GM12874 (cell line): ENCODE data around the gene LTBR.

Experiments
- TF ChIP-seq, protein P1 (sequence below): IDR thresholded peaks from 2 replicates; pipeline ENCODE4 v1.5.1; 2011; ENCODE audit warnings: low read depth, mild to moderate bottlenecking, control low read depth, low read length, moderate library complexity; ENCODE audit not compliant: insufficient read depth

Gene LTBR

DNA sequence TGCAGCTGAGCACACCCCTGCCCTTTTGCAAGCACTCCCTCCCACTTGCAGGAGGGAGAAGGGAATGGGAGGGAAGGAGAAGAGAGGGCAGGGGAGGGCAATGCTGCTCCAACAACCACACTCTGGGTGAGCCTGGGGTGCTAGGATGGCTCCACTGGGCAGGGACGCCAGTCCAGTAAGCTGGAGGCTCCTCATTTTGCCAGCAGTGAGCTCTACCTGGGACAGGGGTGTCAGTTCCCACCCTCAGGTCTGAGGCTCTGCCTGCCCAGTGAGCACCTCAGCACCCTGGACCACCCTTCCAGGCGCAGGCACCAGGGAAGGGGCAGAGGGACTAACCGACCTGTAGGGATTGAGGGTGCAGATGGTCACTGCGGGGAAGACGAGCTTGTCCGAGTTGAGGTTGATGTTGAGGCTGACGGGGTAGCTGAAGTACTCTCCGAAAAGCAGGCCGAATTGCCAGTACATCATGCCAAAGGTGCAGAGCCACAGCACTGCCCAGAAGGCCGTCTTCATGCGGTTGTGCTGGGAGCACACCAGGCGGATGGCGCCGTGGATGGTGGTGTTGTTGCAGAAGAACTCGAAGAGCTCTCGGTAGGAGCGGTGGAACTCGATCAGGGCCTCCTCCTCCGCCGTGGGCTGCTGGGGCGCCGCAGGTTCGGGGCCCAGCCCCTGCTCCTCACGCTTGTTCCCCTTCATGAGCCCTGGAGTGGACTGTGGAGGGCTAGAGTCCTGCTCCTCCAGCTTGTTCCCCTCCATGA lies 9.8 kb upstream of the LTBR start:
- TF ChIP-seq, protein P1, sequence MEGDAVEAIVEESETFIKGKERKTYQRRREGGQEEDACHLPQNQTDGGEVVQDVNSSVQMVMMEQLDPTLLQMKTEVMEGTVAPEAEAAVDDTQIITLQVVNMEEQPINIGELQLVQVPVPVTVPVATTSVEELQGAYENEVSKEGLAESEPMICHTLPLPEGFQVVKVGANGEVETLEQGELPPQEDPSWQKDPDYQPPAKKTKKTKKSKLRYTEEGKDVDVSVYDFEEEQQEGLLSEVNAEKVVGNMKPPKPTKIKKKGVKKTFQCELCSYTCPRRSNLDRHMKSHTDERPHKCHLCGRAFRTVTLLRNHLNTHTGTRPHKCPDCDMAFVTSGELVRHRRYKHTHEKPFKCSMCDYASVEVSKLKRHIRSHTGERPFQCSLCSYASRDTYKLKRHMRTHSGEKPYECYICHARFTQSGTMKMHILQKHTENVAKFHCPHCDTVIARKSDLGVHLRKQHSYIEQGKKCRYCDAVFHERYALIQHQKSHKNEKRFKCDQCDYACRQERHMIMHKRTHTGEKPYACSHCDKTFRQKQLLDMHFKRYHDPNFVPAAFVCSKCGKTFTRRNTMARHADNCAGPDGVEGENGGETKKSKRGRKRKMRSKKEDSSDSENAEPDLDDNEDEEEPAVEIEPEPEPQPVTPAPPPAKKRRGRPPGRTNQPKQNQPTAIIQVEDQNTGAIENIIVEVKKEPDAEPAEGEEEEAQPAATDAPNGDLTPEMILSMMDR, result no peak

DNA sequence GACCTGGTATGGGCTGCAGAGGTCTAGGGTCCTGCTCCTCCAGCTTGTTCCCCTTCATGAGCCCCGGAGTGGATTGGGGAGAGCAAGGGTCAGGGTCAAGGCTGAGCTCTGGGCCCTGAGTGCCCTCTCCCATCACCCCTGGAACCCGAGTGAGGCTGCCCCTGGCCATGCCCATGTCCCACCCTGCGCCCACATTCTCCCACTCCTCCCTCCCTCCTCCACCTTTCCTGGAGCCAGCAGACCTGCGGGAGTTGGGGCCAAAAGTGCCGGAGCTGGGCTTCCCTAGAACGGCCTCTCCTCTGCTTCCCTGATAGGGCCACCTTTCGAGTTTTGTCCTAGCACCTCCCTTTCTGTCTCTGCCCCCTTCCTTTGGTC lies 9.2 kb upstream of the LTBR start:
- TF ChIP-seq, protein P1, result no peak

DNA sequence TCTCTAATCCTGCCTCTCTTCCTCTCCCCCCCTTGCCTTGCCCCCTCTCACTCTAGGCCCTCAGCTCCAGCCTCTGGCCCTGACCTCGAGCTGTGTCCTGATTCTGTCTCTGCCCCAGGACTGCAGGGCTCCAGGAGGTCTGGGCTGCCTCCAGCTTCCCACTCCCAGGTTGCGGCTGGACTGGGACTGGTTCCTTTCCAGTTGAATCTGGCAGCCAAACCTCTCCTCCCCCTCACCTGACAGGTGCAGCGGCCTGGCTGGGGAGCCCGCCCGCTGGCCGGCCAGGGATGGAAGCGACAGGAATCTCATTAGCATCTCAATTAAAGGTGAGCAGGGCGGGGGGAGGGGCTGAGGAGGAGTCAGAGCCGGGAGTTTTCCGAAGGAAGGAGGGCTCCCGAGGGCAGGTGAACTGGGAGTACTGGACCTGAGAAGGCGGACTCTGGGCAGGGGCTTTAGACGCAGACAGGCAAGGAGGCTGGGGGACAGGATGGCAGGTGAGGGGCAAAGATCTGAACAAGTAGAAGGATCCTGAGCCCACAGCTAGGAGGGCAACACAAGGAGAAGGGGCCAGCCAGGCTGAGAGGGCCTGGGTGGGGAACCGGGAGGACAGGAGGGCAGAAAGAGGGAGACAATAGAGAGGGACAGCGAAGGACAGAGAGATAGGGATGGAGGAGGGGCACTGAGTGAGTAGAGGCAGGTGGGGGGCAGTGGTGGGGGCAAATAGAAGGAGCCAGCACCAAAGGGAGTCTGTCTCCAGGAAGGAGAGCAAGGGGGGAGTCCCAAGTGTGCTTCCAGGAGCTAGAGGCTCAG lies 8.5 kb upstream of the LTBR start, which contains the start of gene SCNN1A:
Gene SCNN1A (minus strand): TSS at position 295 of the 810 bp plus-strand sequence. CDS start 780 bp downstream, outside the sequence.
- TF ChIP-seq, protein P1, result no peak

DNA sequence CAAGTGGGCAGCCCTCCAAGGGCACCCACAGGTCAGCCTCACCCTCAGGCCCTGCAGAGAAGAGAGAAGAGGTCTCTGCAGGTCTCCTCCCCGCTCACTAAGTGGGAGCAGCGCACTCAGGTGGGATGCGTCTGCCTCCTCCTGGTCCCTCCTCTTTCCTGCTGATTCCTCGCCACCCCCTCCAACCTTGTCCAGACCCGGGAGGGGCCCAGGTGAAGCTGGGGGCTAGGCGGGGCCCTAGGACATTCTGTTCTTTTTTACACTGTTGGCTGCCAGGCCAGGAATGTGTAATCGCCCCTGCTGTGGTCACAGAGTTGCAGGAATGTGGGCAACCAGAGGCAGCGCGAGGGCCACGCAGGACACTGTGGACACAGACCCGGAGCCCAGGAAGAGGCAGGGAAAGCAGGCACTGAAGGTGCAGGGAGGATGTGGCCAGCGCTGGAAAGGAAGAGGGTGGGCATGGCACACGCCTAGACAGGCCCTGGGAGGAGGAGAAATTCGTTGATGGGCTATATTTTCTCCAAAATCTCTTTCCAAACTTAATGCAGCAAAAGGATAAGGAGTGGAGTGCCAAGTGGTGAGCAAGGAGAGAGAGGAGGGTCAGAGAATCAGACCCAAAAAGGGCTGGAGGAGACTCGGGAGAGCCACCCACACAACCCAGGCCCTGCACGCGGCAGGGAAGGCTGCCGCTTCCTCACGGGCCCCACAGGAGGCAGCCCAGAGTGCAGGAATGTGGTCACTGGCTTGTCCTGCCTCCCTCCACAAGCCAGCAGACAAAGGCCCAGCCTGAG lies 7.7 kb upstream of the LTBR start:
- TF ChIP-seq, protein P1, result no peak

DNA sequence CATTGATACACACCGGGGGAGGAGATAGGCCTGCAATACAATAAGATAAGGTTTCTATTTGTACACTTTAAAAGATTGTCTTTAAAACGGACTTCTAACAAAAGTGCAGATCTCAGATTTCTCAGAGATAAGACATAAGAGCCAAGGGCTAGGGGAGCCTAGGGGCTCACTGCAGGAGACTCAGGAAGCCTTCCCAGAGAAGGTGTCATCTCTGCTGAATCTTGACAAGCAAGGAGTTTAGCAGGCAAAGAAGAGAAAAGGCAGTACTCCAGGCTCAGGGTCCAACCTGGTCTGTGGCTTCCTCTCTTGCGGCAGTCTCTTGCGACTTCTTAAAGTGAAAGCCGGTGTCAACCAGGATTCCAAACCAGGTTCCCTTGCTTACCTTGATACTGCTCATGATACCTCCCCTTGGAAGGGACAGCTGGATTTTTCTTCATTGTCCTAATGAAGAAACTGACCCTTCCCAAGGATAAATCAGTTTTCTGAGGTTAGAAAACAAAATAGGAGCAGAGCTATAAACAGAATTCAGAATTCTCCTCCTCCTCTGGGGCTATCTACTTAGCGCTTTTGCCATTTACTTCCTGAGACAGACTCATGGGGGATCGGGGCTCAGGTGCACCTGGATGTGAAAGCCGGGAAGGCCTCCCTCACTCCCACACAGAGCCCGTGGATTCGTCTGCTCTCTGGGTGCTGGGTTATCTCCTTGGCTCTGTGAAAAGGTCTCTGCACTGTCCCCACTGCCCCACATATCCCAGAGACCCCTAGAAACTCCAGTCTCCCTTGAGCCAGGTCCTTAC lies 6.9 kb upstream of the LTBR start:
- TF ChIP-seq, protein P1, result no peak

DNA sequence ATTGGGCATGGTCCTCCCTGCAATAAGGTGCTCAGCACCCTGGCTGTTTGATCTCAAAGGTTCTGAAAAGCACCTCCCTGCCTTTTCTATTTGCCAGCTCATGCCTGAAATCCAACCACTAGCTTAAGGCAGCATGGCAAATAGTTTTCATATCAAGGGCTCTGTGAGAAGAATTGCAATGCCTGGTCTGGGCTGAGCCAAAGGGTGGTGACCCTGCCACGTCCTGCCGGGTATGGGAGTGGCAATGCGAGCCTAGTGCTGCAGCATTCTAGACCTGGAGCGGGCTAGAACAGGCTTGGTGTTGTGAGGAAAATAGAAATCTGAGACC lies 6.3 kb upstream of the LTBR start:
- TF ChIP-seq, protein P1, result no peak
